Astrocyte (in vitro differentiated cells and primary cell): Measurements from ENCODE around the gene CD53. TPM values are rescaled to one million over a fixed set of nuclear protein-coding genes. Genes with fewer than 3 reads are reported as not detected.

Experiments used
- DNase-seq: peaks from one replicate; pipeline ENCODE4 v3.0.0-alpha.2; 2010; ENCODE audit warnings: low read depth
- FAIRE-seq: peaks from 2 replicates; lab custom pipeline; 2011; peaks lifted over from hg19 to GRCh38; lab: Jason Lieb, UNC
- H2AFZ ChIP-seq: 2 replicates; pipeline ENCODE4 v1.6.0; 2012; ENCODE audit warnings: low read depth, low read length, inconsistent platforms
- H3K27ac ChIP-seq: 2 replicates; pipeline ENCODE4 v1.5.1; 2011; ENCODE audit warnings: low read depth, low read length, inconsistent platforms
- H3K27me3 ChIP-seq: 2 replicates; pipeline ENCODE4 v1.6.0; 2011; ENCODE audit warnings: low read length, inconsistent platforms; ENCODE audit not compliant: insufficient read depth
- H3K36me3 ChIP-seq: 2 replicates; pipeline ENCODE4 v1.5.1; 2011; ENCODE audit warnings: low read length, inconsistent platforms; ENCODE audit not compliant: insufficient read depth
- H3K4me1 ChIP-seq: 2 replicates; pipeline ENCODE4 v1.5.1; 2011; ENCODE audit warnings: low read length, inconsistent platforms; ENCODE audit not compliant: insufficient read depth
- H3K4me2 ChIP-seq: 2 replicates; pipeline ENCODE4 v1.6.0; 2012; ENCODE audit warnings: low read length, inconsistent platforms
- H3K4me3 ChIP-seq: 2 replicates; pipeline ENCODE4 v1.5.1; 2011; ENCODE audit warnings: low read depth, mild to moderate bottlenecking, low read length, inconsistent platforms; ENCODE audit not compliant: insufficient read depth
- H3K79me2 ChIP-seq: 2 replicates; pipeline ENCODE4 v1.6.0; 2012; ENCODE audit warnings: mild to moderate bottlenecking, low read length, inconsistent platforms; ENCODE audit not compliant: insufficient read depth
- H3K9ac ChIP-seq: 2 replicates; pipeline ENCODE4 v1.6.0; 2012; ENCODE audit warnings: mild to moderate bottlenecking, low read length, inconsistent platforms
- H3K9me3 ChIP-seq: 2 replicates; pipeline ENCODE4 v1.5.1; 2012; ENCODE audit warnings: low read depth, mild to moderate bottlenecking, low read length, inconsistent platforms; ENCODE audit not compliant: insufficient read depth
- H4K20me1 ChIP-seq: 2 replicates; pipeline ENCODE4 v1.6.0; 2012; ENCODE audit warnings: low read length, inconsistent platforms; ENCODE audit not compliant: insufficient read depth
- H3K27ac Mint-ChIP-seq: one replicate; pipeline ENCODE4 v1.8.0; 2021; ENCODE audit warnings: mild to moderate bottlenecking, mixed read lengths; ENCODE audit not compliant: unreplicated experiment
- H3K27me3 Mint-ChIP-seq: one replicate; pipeline ENCODE4 v1.8.0; 2021; ENCODE audit warnings: low read depth, mixed read lengths; ENCODE audit not compliant: unreplicated experiment
- H3K36me3 Mint-ChIP-seq: one replicate; pipeline ENCODE4 v1.8.0; 2021; ENCODE audit warnings: low read depth, mixed read lengths; ENCODE audit not compliant: unreplicated experiment
- H3K4me1 Mint-ChIP-seq: one replicate; pipeline ENCODE4 v1.8.0; 2021; ENCODE audit warnings: low read depth, mixed read lengths; ENCODE audit not compliant: unreplicated experiment
- H3K4me3 Mint-ChIP-seq: one replicate; pipeline ENCODE4 v1.8.0; 2021; ENCODE audit warnings: mild to moderate bottlenecking, moderate library complexity, mixed read lengths; ENCODE audit not compliant: unreplicated experiment
- H3K9me3 Mint-ChIP-seq: one replicate; pipeline ENCODE4 v1.8.0; 2021; ENCODE audit warnings: mild to moderate bottlenecking, mixed read lengths; ENCODE audit not compliant: unreplicated experiment
- CTCF ChIP-seq: IDR thresholded peaks from 2 replicates; pipeline ENCODE4 v1.5.1; 2011; ENCODE audit warnings: low read depth, mild to moderate bottlenecking, inconsistent platforms, low read length, moderate library complexity; ENCODE audit not compliant: insufficient read depth
- EZH2 ChIP-seq: IDR thresholded peaks from 2 replicates; pipeline ENCODE4 v1.6.1; 2012; ENCODE audit warnings: mild to moderate bottlenecking, low read length, inconsistent platforms; ENCODE audit not compliant: insufficient read depth
- total RNA-seq: library from RNA; stranded (reverse); gene quantifications from 2 replicates; pipeline ENCODE4 v1.2.1, GENCODE V29; 2021

CD53 gene
- total RNA-seq, 1 donor from 2014 or later: not detected

- no peaks in the 10 kb centered on the region for H3K27me3 ChIP-seq
- Mint-ChIP-seq H3K27ac (peak overlapping the region; percentile 30), H3K36me3 (no peaks in the 10 kb centered on the region), H3K9me3 (peaks cover 3% of the 10 kb centered on the region), H3K27me3 (peaks cover 3% of the 10 kb centered on the region), H3K4me3 (no peak overlapping the region), H3K4me1 (peaks cover 2% of the 10 kb centered on the region)
- no peak overlapping the region for H2AFZ ChIP-seq
- no peaks in the 10 kb centered on the region for H3K79me2 ChIP-seq
- H3K36me3 ChIP-seq: no peaks in the 10 kb centered on the region
- no peaks in the 10 kb centered on the region for H3K4me1 ChIP-seq
- no peaks in the 10 kb centered on the region for H4K20me1 ChIP-seq
- FAIRE-seq: no peak
- no peaks in the 10 kb centered on the region for H3K9me3 ChIP-seq
- no peak overlapping the region for H3K4me3 ChIP-seq
- H3K4me2 ChIP-seq: peak overlapping the region; percentile 47
- DNase-seq: peak; percentile 16
- no peak for TF ChIP-seq EZH2
- no peak for TF ChIP-seq CTCF
- H3K27ac ChIP-seq: no peak overlapping the region
- H3K9ac ChIP-seq: no peak overlapping the region
Observed at GRCh38 chr1:110916669-110917306, 43.8 kb downstream of the CD53 start.

- no peaks in the 10 kb centered on the region for H4K20me1 ChIP-seq
- FAIRE-seq (no peak), DNase-seq (no peak)
- Mint-ChIP-seq H3K4me1 (peaks cover 2% of the 10 kb centered on the region), H3K27me3 (peaks cover 3% of the 10 kb centered on the region), H3K4me3 (no peak overlapping the region), H3K36me3 (no peaks in the 10 kb centered on the region), H3K9me3 (peaks cover 9% of the 10 kb centered on the region), H3K27ac (no peak overlapping the region)
- H3K9me3 ChIP-seq: no peaks in the 10 kb centered on the region
- no peaks in the 10 kb centered on the region for H3K36me3 ChIP-seq
- no peaks in the 10 kb centered on the region for H3K27me3 ChIP-seq
- H3K79me2 ChIP-seq: no peaks in the 10 kb centered on the region
- H3K27ac ChIP-seq: no peak overlapping the region
- no peaks in the 10 kb centered on the region for H3K4me1 ChIP-seq
- no peak overlapping the region for H3K9ac ChIP-seq
- no peak overlapping the region for H3K4me2 ChIP-seq
- no peak for TF ChIP-seq EZH2
- no peak for TF ChIP-seq CTCF
- H2AFZ ChIP-seq: no peak overlapping the region
- H3K4me3 ChIP-seq: no peak overlapping the region
Observed at GRCh38 chr1:110918016-110918415, 45.1 kb downstream of the CD53 start.

GRCh38 chr1:110921953-110922352, 49.0 kb downstream of the CD53 start:
- Histone ChIP-seq H3K9ac (no peak overlapping the region), H3K4me3 (no peak overlapping the region), H3K27ac (no peak overlapping the region), H3K4me2 (no peak overlapping the region), H3K27me3 (no peaks in the 10 kb centered on the region), H3K36me3 (no peaks in the 10 kb centered on the region), H2AFZ (no peak overlapping the region), H4K20me1 (no peaks in the 10 kb centered on the region), H3K4me1 (no peaks in the 10 kb centered on the region), H3K9me3 (no peaks in the 10 kb centered on the region), H3K79me2 (no peaks in the 10 kb centered on the region)
- Mint-ChIP-seq H3K4me1 (no peaks in the 10 kb centered on the region), H3K36me3 (no peaks in the 10 kb centered on the region), H3K27ac (no peak overlapping the region), H3K9me3 (peaks cover 6% of the 10 kb centered on the region), H3K27me3 (peaks cover 3% of the 10 kb centered on the region), H3K4me3 (no peak overlapping the region)
- TF ChIP-seq EZH2: no peak
- no peak for TF ChIP-seq CTCF
- FAIRE-seq (no peak), DNase-seq (no peak)
